Stimulated activated CD8-positive, alpha-beta memory T cell treated with anti-CD3 and anti-CD28 coated beads, Interleukin-4, amount 100 ng/mL, for 1 hour (primary cell): ENCODE results near the gene EFCAB14.
A peak's percentile ranks its signal among the peaks of the same experiment; 100 is the strongest.
"Not testable (repeated sequence)": the region's sequence is repeated elsewhere in the genome, so short reads cannot be mapped to it uniquely, and the experiment has no call there.

ENCODE experiments used
- DNase-seq, 2 donors: peaks; one replicate each; pipeline ENCODE4 v3.0.0-alpha.2; 2020; ENCODE audit warnings: low read depth in 2 of 2, low spot score in 1 of 2

EFCAB14 gene

GRCh38 chr1:46724991-46725735 lies 6.2 kb upstream of the EFCAB14 start:
- peak; percentile 30 to 52 for DNase-seq

DNA sequence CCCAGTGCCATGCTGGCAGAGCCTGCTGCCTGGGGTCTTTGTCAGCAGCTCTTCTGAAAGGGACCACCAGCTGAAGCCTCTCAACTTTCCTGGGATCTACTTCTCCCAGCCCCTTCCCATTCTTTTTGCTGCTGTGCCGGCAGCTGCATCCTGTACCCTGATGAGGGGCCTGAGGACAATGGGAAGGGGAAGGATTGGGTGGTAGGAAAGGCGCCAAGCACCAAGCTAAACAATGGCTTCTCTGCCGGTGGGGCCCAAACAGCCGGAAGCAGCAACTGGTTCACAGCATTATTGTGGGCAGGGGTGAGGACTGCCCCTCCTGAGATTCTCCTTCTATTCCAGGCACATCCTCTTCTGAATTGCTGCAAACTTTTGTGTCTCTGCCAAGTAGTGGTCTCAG lies 5.0 kb upstream of the EFCAB14 start:
- no peak for DNase-seq

GRCh38 chr1:46721686-46722205 lies 2.8 kb upstream of the EFCAB14 start:
- no peak for DNase-seq

GRCh38 chr1:46721204-46721603 lies 2.3 kb upstream of the EFCAB14 start:
- DNase-seq: no peak

GRCh38 chr1:46720319-46720718 lies 1.4 kb upstream of the EFCAB14 start:
- DNase-seq: not testable (repeated sequence)

DNA sequence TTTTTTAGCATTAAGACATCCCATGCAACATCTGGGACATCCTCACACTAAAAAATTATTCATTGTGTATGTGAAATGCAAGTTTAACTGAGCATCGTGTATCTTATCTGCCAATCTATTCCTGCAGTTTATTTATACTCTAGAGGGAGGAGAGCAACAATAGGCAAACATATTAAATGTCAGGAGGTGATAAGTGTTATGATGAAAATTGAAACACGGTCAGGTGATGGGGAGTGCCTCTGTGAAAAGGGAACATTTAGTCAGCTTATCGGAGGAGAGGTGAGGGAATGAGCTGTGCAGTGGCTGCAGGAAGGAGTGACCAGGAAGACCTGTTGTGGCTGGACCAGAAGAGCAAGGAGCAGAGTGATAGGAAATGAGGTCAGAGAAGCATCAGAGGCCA lies 775 bp upstream of the EFCAB14 start:
- no peak for DNase-seq

- DNase-seq: no peak
These were observed 581 bp downstream of the EFCAB14 start for GRCh38 chr1:46718340-46718726.

DNA sequence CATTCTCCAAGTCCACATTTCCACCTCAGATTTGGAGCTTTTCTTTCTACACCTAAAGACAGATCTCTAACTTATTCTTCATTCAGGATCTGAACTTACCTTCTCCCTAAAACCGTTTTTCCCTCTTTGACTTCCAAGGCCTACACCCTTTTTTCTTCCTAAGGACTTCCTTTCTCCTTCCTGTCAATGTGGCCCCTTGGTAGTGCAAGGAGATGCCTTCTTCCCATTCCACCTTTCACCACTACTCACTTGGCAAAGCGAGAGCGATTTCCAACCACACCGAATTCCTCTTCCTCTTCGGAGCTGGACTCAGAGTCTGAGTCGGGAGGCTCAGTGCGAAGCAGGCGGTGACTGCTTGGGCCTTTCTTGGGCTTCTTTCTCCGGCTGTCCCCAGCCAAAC lies 1.3 kb downstream of the EFCAB14 start:
- no peak for DNase-seq

GRCh38 chr1:46714976-46715375 lies 3.9 kb downstream of the EFCAB14 start:
- DNase-seq: no peak

DNA sequence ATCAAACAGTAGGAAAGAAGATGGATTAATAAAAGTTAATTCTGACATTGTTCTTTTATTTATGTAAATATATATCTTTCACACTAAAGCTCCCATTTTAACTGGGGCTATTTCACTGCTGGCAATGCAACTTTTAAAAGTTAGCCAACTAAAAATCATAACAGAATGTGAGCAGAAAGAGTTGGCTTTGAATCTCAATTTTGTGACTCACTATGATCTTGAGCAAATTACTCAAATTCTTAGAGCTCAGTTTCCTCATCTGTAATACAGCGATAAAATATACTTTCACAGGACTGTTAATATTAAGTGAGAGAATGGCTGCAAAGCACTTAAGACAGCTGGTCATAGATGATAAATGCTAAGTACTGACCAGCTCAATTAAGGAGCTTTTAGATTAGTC lies 10.8 kb downstream of the EFCAB14 start:
- no peak for DNase-seq

- no peak for DNase-seq
These were observed 13.5 kb downstream of the EFCAB14 start for GRCh38 chr1:46705408-46705807.

DNA sequence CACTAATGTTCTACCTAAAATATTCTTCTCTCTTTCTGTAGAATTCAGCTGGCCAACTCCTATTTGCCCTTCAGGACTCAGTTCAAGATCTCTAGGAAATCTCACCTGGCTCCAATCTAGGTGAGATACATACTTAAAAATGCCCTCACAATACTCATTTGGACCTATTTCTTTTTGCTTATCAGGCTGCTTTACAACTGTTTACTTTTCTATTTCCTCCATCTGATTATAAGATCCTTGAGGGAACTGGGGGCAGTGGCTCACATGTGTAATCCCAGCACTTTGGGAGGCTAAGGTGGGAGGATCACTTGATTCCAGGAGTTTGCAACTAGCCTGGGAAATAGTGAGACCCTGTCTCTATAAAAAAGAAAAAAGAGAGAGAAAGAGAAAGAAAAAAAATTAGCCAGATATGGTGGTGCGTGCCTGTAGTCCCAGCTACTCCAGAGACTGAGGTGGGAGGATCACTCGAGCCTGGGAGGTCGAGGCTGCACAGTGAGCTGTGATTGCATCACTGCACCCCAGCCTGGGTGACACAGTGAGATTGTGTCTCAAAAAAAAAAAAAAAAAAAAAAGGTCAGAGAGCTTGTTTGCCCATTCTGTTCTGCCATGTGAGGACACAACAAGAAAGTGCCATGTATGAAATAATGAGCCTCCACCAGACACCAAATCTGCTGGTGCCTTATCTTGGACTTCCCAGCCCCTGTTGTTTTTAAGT lies 14.8 kb downstream of the EFCAB14 start:
- no peak for DNase-seq

DNA sequence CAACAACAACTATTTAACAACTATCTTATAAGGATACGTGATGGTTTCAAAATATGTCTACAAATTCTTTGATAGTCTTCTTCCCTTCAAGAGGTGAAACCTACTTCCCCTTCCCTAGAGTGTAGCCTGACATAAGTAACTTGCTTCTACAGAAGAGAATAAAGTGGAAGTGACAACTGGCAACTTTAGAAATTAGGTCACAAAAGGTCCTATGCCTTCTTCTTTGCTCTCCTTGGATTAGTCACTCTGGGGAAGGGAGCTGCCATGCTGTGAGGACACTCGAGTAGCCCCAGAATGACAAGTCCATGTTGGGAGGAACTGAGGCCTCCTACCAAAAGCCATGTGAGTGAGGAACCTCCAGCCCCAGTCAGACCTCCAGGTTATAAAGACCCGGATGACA lies 19.2 kb downstream of the EFCAB14 start:
- DNase-seq: no peak

DNA sequence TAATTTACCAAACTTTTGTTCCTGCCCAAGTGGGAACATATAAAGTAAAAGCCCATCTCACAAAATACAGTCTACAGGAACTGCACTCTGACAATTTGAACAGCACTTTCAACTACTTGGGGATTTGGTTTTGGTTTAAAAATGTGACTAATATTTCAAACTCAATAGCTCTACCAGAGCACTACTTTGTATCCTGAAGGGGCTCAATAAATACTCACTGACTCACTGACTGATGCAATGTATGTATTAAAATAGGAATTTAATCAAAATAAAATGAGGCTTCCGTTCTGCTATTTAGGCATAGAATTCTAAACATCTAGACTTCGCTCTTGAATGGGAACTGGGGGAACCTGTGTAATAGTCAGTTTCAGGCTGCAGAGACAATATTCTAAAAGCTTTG lies 21.9 kb downstream of the EFCAB14 start:
- DNase-seq: no peak

- DNase-seq: not testable (repeated sequence)
These were observed 24.2 kb downstream of the EFCAB14 start for GRCh38 chr1:46694676-46695075.

GRCh38 chr1:46692811-46693770 lies 25.8 kb downstream of the EFCAB14 start:
- no peak for DNase-seq

DNA sequence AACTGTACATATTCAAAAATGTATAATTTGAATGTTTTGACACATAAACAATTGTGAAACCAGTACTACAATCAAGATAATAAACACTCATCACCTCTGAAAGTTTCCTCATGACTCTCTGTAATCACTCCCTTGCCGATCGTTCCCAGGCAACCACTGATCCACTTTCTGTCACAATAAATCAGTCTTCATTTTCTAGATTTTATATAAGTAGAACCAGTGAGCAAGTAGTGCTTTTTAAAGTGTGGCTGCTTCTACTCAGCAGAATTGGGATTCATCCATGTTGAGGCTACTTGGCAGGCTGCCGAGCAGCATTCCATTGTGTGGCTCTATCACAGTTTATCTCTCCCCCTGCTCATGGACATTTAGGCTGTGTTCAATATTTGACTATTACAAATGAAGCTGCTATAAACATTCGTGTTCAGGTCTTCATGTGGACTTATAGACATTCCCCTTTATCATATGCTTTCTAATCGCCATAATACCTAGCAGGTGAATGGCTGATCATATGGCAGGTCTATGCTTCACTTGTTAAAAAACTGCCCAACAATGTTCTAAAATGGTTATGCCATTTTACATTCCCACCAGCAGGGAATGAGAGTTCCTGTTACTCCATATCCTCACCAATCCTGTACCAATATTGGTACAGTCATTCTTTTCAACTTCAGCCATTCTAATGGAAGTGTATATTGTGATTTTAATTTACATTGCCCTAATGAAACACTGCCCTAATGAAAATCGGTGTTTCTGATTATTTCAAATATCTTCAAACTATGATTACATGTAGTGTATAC lies 26.7 kb downstream of the EFCAB14 start:
- DNase-seq: no peak

DNA sequence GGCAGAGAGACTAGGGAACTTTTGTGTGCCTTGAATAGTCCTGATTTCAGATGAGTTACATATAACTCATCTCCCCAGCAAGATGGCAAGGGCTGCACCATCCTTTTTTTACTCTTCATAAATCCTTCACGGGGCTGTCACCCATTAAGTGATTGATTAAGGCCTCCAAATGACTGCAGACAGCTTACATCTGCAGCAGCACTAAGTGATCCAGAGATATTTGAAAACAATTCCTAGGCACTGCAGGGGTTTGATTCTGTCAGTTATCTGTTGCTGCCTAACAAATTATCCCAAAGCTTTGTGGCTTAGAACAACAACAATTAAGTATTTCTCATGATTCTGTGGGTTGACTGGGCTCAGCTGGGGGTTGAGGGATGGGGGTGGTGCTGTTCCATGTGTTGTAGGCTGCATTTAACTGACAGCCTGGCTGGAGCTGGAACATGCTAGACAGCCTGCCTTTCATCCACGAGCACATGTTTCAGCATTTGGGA lies 27.9 kb downstream of the EFCAB14 start:
- no peak for DNase-seq

DNA sequence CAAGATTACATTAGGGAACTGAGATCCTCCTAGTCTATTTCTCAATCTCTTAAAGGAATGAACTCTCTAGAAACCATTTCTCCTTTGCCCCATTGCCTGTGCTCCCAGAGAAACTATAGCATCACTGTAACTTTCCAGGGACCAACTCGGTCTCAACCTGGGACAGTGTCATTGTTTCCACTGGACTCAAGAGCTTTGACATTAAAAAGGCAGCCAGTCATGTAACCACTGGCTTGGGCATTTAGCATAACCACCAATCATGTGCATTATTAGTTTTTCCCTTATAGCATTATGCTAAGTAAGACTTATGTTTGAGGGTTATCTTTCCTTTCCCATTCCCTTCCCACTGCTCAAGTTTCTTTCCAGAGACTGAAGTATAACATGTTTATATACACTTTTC lies 29.0 kb downstream of the EFCAB14 start:
- no peak for DNase-seq

GRCh38 chr1:46689356-46689755 lies 29.6 kb downstream of the EFCAB14 start:
- DNase-seq: no peak
